ENCODE measurements around the gene TOLLIP.

- TF ChIP-seq CTCF (IDR thresholded peaks at IDR 0.05) (no peak), POLR2AphosphoS5 (IDR thresholded peaks at IDR 0.05) (peak; percentile 7)
Measured at GRCh38 chr11:1302461-1303125, 6.8 kb downstream of the TOLLIP start.
